ENCODE measurements around the gene INSRR.

The INSRR gene

GRCh38 chr1:156894001-156894400, 35.1 kb upstream of the INSRR start:
- DNase-seq (ENCODE audit: low read depth) = no peak

GRCh38 chr1:156893048-156893953, 34.4 kb upstream of the INSRR start, which contains the start of gene PEAR1:
Gene PEAR1 (plus strand): TSS chr1:156893718. CDS start chr1:156903927, 10,209 bp downstream.
- no peak for DNase-seq (ENCODE audit: low read depth)

GRCh38 chr1:156892190-156893047, 33.5 kb upstream of the INSRR start:
- peak; percentile 71 for DNase-seq (ENCODE audit: low read depth)

- no peak for DNase-seq (ENCODE audit: low read depth)
Observed at GRCh38 chr1:156889802-156890580, 31.1 kb upstream of the INSRR start.

GRCh38 chr1:156887734-156888133, 28.8 kb upstream of the INSRR start:
- DNase-seq (ENCODE audit: low read depth) = no peak

GRCh38 chr1:156887317-156887716, 28.4 kb upstream of the INSRR start:
- no peak for DNase-seq (ENCODE audit: low read depth)

GRCh38 chr1:156886583-156887281, 27.8 kb upstream of the INSRR start:
- DNase-seq (ENCODE audit: low read depth) = no peak

GRCh38 chr1:156885880-156886355, 27.0 kb upstream of the INSRR start:
- no peak for DNase-seq (ENCODE audit: low read depth)

- DNase-seq (ENCODE audit: low read depth) = no peak
Observed at GRCh38 chr1:156885314-156885713, 26.4 kb upstream of the INSRR start.

- DNase-seq (ENCODE audit: low read depth) = no peak
Observed at GRCh38 chr1:156884560-156885184, 25.8 kb upstream of the INSRR start.

- no peak for DNase-seq (ENCODE audit: low read depth)
Observed at GRCh38 chr1:156883919-156884318, 25.0 kb upstream of the INSRR start.

- no peak for DNase-seq (ENCODE audit: low read depth)
Observed at GRCh38 chr1:156882543-156882942, 23.6 kb upstream of the INSRR start.

- no peak for DNase-seq (ENCODE audit: low read depth)
Observed at GRCh38 chr1:156881663-156882062, 22.7 kb upstream of the INSRR start.

GRCh38 chr1:156881101-156881500, 22.2 kb upstream of the INSRR start:
- no peak for DNase-seq (ENCODE audit: low read depth)

GRCh38 chr1:156880473-156880872, 21.6 kb upstream of the INSRR start:
- DNase-seq (ENCODE audit: low read depth) = no peak

GRCh38 chr1:156879876-156880275, 21.0 kb upstream of the INSRR start:
- no peak for DNase-seq (ENCODE audit: low read depth)

GRCh38 chr1:156877433-156878170, 18.7 kb upstream of the INSRR start:
- DNase-seq (ENCODE audit: low read depth) = no peak

GRCh38 chr1:156876281-156876680, 17.4 kb upstream of the INSRR start:
- no peak for DNase-seq (ENCODE audit: low read depth)

- no peak for DNase-seq (ENCODE audit: low read depth)
Observed at GRCh38 chr1:156875341-156875615, 16.4 kb upstream of the INSRR start.

- no peak for DNase-seq (ENCODE audit: low read depth)
Observed at GRCh38 chr1:156874572-156875340, 15.8 kb upstream of the INSRR start.
